Stimulated activated memory B cell treated with anti-CD40 and anti-IgM and Interleukin-4, amounts not matched to agents 10 μg/mL and 1 μg/mL and 100 μg/mL, for 72 hours (primary cell): ENCODE measurements around the gene ESRP2.

ENCODE experiments used
- ATAC-seq: fragments of 150-1000 bp; cut with Tn5 transposase; 2 replicates; pipeline ENCODE4 v1.10.0; 2021
- H3K27ac Mint-ChIP-seq: one replicate; pipeline ENCODE4 v1.8.0; 2022; ENCODE audit warnings: mild to moderate bottlenecking, mixed read lengths
- H3K27me3 Mint-ChIP-seq: one replicate; pipeline ENCODE4 v1.8.0; 2022; ENCODE audit warnings: mixed read lengths
- H3K36me3 Mint-ChIP-seq: one replicate; pipeline ENCODE4 v1.8.0; 2022; ENCODE audit warnings: mixed read lengths
- H3K4me1 Mint-ChIP-seq: one replicate; pipeline ENCODE4 v1.8.0; 2022; ENCODE audit warnings: mixed read lengths
- H3K4me3 Mint-ChIP-seq: one replicate; pipeline ENCODE4 v1.8.0; 2022; ENCODE audit warnings: mild to moderate bottlenecking, moderate library complexity, mixed read lengths
- H3K9me3 Mint-ChIP-seq: one replicate; pipeline ENCODE4 v1.8.0; 2022; ENCODE audit warnings: mixed read lengths

The ESRP2 gene

GRCh38 chr16:68187505-68187904 is 48.4 kb downstream of the ESRP2 start:
- H3K4me1 Mint-ChIP-seq, result peaks cover 1% of the 10 kb centered on the region
- H3K4me3 Mint-ChIP-seq, result no peak overlapping the region
- H3K9me3 Mint-ChIP-seq, result no peaks in the 10 kb centered on the region
- H3K27me3 Mint-ChIP-seq, result no peaks in the 10 kb centered on the region
- H3K36me3 Mint-ChIP-seq, result peaks cover 57% of the 10 kb centered on the region
- H3K27ac Mint-ChIP-seq, result no peak overlapping the region
- ATAC-seq, result no peak

GRCh38 chr16:68186877-68187276 is 49.0 kb downstream of the ESRP2 start:
- peaks cover 60% of the 10 kb centered on the region for H3K36me3 Mint-ChIP-seq
- no peak for ATAC-seq
- no peak overlapping the region for H3K4me3 Mint-ChIP-seq
- no peaks in the 10 kb centered on the region for H3K27me3 Mint-ChIP-seq
- H3K9me3 Mint-ChIP-seq, result no peaks in the 10 kb centered on the region
- H3K27ac Mint-ChIP-seq, result no peak overlapping the region
- H3K4me1 Mint-ChIP-seq, result no peaks in the 10 kb centered on the region

- Mint-ChIP-seq H3K9me3 (peaks cover 2% of the 10 kb centered on the region), H3K36me3 (peaks cover 74% of the 10 kb centered on the region), H3K27ac (no peak overlapping the region), H3K27me3 (no peaks in the 10 kb centered on the region), H3K4me1 (peaks cover under 1% of the 10 kb centered on the region), H3K4me3 (no peak overlapping the region)
- no peak for ATAC-seq
Observed at GRCh38 chr16:68183046-68183445, 52.9 kb downstream of the ESRP2 start.

GRCh38 chr16:68179855-68180254 is 56.1 kb downstream of the ESRP2 start:
- Mint-ChIP-seq H3K36me3 (peaks cover 77% of the 10 kb centered on the region), H3K4me1 (peaks cover 9% of the 10 kb centered on the region), H3K4me3 (no peak overlapping the region), H3K27ac (no peak overlapping the region), H3K9me3 (peaks cover 2% of the 10 kb centered on the region), H3K27me3 (no peaks in the 10 kb centered on the region)
- no peak for ATAC-seq

- no peak for ATAC-seq
Observed at GRCh38 chr16:68179196-68179795, 56.6 kb downstream of the ESRP2 start.

More at GRCh38 chr16:68179196-68179795, 56.6 kb downstream of the ESRP2 start:
- H3K27ac Mint-ChIP-seq, result no peak overlapping the region
- H3K9me3 Mint-ChIP-seq, result peaks cover 2% of the 10 kb centered on the region
- peaks cover 76% of the 10 kb centered on the region for H3K36me3 Mint-ChIP-seq
- peaks cover 9% of the 10 kb centered on the region for H3K4me1 Mint-ChIP-seq
- H3K4me3 Mint-ChIP-seq, result no peak overlapping the region
- no peaks in the 10 kb centered on the region for H3K27me3 Mint-ChIP-seq
